Erythroblast (primary cell): ENCODE data around the gene SLC12A8.

Source experiments
- DNase-seq, 2 experiments: peaks; one replicate each; lab custom pipeline; 2025; lab: John Stamatoyannopoulos, UW
- GATA1 ChIP-seq: IDR thresholded peaks from 2 replicates; pipeline ENCODE4 v1.6.1; 2011; ENCODE audit warnings: low read depth, mild to moderate bottlenecking, control low read depth, low read length, moderate library complexity
- POLR2A ChIP-seq: IDR thresholded peaks from 2 replicates; pipeline ENCODE4 v1.6.1; 2011; ENCODE audit warnings: mild to moderate bottlenecking, low read length

SLC12A8 gene

GRCh38 chr3:125186800-125187598, 25.5 kb downstream of the SLC12A8 start:
- DNase-seq: no peak

DNA sequence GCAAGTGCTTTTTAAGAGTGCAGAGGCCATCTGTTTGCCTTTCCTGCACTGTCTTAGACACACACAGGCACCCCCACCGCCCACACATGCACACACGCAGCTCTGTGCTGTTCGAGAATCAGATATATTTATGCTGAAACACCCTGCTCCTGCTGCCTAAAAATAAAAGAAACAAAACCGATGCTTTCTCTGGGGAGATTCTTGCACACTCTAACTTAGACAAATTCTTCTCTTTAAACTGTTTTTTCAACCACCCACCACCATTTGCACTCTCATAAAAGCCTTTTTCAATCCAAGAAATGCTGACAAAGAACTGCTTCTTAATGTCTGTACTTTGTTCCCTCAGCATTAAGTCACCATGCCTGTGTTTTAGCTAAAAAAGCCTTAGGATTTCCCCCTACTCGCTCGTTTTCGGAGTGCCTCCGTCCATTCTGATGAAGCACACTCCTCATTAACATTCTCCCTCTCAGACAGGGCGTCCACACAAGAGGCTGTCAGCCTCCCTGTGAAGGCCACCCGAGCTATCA, 26.2 kb downstream of the SLC12A8 start:
- DNase-seq: peak in 1 of 2 experiments; percentile 21
- no peak for TF ChIP-seq POLR2A
- TF ChIP-seq GATA1: no peak

More at GRCh38 chr3:125186800-125187598, 25.5 kb downstream of the SLC12A8 start:
- TF ChIP-seq GATA1: no peak
- TF ChIP-seq POLR2A: no peak

DNA sequence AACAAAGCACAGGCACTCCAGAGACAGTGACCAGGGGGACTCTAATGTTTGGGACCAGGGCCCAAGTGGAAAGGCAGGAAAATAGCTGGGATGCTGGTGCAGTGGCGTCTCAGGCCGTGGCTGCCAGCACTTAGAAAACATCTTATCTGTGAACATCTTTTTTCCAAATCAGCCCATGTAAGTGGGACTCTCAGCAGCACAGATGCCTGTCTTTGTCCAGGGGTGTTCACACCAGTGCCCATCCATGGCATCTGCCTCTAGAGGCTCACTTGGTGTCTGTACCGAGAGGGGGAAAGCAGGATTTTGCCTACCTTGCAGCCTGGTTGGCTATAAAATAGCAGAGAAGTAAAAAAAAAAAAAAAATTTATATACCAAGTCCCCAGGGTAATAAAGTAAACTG, 26.7 kb downstream of the SLC12A8 start:
- DNase-seq: no peak

GRCh38 chr3:125179884-125180240, 32.7 kb downstream of the SLC12A8 start:
- DNase-seq: no peak

More for the DNA sequence above, 26.7 kb downstream of the SLC12A8 start:
- TF ChIP-seq POLR2A (no peak), GATA1 (no peak)

DNA sequence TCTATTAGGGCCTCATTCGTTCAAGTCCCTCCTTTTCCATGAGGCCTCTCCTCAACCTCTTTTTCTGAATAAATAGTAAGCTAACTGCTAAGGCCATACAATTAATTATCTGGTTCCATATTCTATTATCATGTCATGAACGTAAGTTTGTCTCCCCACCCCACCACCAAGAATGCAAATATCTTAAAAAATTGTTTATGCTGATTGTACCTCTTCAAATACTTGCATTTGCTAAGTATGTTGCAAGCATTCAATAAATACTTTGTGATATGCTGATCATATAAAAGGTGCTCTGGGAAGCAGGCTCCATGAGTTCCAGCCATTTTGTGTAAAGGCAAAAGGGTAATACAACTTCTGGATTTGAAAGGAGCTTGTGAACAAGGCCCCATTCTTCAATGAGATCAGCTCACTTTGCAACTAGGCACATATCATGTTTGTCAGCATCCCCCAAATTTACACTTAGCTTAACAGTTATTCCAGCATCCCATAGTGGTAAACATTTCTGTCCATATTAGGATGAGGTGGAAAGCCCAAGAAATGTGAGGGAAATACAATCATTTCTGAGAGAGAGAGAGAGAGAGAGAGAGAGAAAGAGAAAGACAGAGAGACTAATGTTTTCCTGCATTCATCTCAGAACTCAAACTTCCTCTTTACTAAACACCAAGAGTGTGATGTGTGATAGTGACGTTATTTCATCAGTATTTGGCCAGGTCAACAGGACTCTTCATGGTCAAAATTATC, 33.2 kb downstream of the SLC12A8 start:
- TF ChIP-seq POLR2A: no peak
- TF ChIP-seq GATA1: no peak
- no peak for DNase-seq

More at GRCh38 chr3:125179884-125180240, 32.7 kb downstream of the SLC12A8 start:
- TF ChIP-seq POLR2A (no peak), GATA1 (no peak)

DNA sequence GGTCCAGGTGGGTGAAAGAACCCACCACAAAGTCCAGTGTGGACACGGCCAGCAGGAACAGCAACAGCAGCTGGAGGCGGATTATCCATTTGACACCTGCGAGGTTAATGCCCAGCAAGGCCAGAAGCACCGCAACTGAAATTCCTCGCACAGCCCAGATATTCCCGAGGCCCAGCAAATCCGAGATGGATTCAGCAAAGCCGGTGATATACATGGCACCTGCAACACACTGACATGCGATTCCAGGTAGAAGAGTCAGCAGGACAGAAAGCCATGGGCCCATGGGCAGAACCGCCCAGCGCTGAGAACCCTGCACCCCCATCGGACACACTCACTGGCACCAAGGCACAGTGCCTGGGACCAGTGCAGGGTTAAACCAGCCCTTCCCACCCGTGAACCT, 34.8 kb downstream of the SLC12A8 start:
- TF ChIP-seq GATA1: no peak
- no peak for TF ChIP-seq POLR2A
- no peak for DNase-seq

GRCh38 chr3:125175295-125176078, 37.1 kb downstream of the SLC12A8 start:
- DNase-seq: no peak

DNA sequence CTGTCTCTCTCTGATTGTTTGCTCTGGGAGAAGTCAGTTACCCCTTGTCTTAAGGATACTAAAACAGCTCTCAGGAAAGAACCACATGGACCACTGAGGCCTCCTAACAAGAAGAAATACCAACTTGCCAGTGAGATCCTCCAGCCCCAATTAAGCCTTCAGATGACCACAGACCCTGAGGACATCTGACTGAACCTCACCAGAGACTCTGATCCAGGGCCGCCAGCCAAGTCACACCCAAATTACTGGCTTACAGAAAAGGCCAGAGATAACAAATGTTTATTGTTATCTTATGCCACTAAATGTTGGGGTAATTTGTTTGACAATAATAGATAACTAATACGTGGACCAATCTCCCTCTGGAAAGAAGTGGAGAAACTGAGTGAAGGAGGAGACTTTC, 40.2 kb downstream of the SLC12A8 start:
- no peak for TF ChIP-seq GATA1
- no peak for TF ChIP-seq POLR2A
- peak in 1 of 2 experiments; percentile 24 for DNase-seq

More at GRCh38 chr3:125175295-125176078, 37.1 kb downstream of the SLC12A8 start:
- TF ChIP-seq GATA1 (no peak), POLR2A (no peak)

DNA sequence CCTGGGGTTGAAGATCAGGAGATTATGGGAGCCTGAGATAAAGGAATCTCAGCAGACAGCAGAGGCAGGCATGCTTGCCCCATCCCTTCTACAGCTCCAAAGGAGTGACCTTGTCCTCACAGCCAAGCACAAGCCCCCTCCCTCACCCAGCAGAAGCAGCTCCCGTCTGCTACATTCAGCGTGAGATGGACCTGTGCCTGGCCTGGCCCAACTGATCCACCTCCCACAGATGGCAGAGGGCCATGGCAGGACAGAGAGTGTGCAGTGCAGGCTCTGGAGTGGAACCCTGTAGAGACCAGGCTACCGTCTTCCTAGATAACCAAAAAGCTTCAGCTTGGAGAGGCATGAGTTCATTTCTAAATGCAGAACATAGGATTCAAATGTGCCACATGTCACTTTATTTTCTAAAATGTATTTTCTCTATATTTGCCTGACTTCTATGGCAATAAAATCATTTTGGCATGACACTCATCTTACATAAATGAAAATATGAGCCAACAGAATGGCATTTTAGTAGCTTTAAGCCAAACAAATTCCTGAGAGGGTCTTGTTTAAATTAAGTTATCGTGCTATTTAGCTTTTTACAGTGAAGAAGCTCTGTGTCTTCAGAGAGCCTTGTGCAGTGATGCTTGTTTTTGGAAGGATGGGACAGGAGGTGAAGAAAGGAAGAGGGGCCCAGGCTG, 43.7 kb downstream of the SLC12A8 start:
- TF ChIP-seq GATA1 (no peak), POLR2A (no peak)
- no peak for DNase-seq

DNA sequence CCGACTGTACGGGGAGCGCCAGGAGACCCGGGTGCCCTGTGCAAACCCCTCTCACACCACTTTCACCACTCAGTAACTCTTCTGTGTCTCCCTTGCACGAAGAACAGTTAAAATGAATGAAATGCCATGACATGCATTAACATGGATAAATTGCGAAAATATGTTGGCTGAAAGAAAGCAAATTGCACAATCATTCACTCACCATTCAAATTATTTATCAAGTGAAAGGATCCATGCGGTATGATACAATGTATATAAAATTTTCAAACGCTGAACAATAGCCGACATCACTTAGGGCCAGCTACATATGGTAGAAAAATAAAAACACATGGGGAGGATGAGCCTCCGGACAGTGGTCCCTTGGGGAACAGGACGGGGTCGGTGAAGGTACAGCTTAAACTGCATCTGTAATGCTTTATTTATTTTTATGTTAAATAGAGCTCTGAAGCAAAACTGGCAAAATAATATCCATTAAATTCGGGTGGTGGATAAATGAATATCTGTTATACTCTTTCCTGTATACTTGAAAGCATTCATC, 45.9 kb downstream of the SLC12A8 start:
- no peak for DNase-seq
- TF ChIP-seq GATA1: no peak
- TF ChIP-seq POLR2A: no peak

DNA sequence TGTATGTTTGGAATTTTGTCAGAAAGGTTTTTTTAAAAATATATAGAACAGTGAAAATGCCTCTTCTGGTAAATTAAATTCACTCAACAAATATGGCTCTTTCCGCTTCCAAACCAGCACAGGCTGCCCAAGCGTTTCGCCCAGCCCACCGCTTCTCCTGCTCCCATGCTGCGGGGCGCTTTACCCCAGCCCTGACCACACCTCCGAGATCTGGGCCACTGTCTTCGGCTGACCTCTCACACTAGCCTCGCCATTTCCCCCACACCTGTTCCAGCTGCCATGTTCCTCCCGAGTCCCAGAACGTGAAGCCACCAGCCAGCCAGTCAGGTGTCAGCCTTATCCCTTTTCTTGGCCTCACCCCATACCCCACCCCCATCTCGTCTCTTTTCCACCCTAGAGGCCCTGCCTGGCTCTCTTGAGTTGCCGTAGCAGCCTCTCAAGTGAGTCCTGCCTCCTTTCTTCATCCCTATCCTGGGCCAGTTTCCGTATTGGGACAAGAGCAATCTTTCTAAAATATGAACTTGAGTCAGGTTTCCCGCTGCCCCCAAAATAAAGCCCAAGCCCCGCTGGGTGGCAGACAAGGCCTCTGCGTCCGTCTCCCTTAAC, 46.5 kb downstream of the SLC12A8 start:
- no peak for TF ChIP-seq GATA1
- TF ChIP-seq POLR2A: no peak
- no peak for DNase-seq

DNA sequence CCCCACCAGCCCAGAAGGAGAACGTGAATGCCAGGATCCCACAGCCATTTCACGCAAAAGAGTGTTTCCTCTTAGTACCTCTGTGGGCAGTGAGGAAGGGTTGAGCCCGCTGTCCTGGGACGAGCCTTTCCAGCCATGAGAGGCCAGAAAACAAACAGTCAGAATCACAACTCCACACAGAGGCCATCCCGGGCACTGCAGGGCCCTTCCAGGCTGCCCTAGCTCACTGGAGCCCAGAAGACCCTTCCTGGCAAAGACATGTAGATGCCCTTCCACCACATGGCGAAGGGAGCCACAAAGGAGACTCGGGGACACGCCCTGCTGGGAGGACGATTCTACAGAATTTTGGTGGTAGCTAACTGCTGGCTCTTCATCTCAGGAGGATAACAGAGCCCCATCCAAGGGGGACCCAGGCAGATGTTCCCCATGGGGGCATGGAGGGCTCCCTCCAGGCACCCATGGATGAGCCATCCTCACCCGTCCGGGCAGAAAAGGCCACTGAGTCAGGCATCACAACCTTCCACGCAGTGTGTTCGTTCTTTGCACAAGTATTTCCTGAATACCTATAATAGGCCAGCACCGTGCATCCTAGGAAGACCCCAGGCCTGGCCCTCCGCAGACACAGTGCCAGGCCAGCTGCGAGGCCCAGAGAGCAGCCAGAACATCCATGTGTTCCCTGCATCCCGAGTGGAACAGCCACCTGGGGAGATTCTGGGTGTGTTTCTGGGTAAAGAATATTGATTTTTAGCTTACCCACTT, 47.2 kb downstream of the SLC12A8 start:
- TF ChIP-seq POLR2A: no peak
- TF ChIP-seq GATA1: no peak
- no peak for DNase-seq
